Upper lobe of left lung (tissue), 6 donors: ENCODE results near the gene ABCA13. TPM values are rescaled to one million over a fixed set of nuclear protein-coding genes. Genes with fewer than 3 reads are reported as not detected.

ENCODE experiments used
- ATAC-seq, 2 donors: fragments of 200-7000 bp; cut with Tn5 transposase; one replicate each; pipeline ENCODE4 v1.9.1; 2022; ENCODE audit warnings: mild to moderate bottlenecking in 2 of 2, moderate library complexity in 2 of 2; ENCODE audit not compliant: low FRiP score in 2 of 2
- DNase-seq, 2 donors: peaks; one replicate each; pipeline ENCODE4 v3.0.0-alpha.2; 2019 to 2020
- H3K27ac ChIP-seq, 4 donors: fragments of 200-600 bp; sonication (generic); one replicate each; pipeline ENCODE4 v1.5.1; 2016 to 2019
- H3K27me3 ChIP-seq, 4 donors: fragments of 200-600 bp; sonication (generic); one replicate each; pipeline ENCODE4 v1.5.1; 2017 to 2019
- H3K36me3 ChIP-seq, 4 donors: fragments of 200-600 bp; sonication (generic); one replicate each; pipeline ENCODE4 v1.5.1; 2016 to 2019
- H3K4me1 ChIP-seq, 4 donors: fragments of 200-600 bp; sonication (generic); one replicate each; pipeline ENCODE4 v1.5.1; 2018 to 2019
- H3K4me3 ChIP-seq, 4 donors: fragments of 200-600 bp; sonication (generic); one replicate each; pipeline ENCODE4 v1.5.1; 2017 to 2019; ENCODE audit warnings: mild to moderate bottlenecking in 2 of 4, moderate library complexity in 1 of 4
- H3K9me3 ChIP-seq, 4 donors: fragments of 200-600 bp; sonication (generic); one replicate each; pipeline ENCODE4 v1.5.1; 2018 to 2019
- EP300 ChIP-seq, 4 donors: sonication (generic); formaldehyde crosslinking; IDR thresholded peaks; one replicate each; pipeline ENCODE4 v1.5.1; 2017; ENCODE audit warnings: antibody characterized with exemption in 4 of 4, control low read depth in 2 of 4
- POLR2A ChIP-seq, 4 donors: fragments of 450-650 bp; IDR thresholded peaks; one replicate each; pipeline ENCODE4 v1.5.1; 2016 to 2017; ENCODE audit warnings: antibody characterized with exemption in 4 of 4, mild to moderate bottlenecking in 2 of 4
- POLR2AphosphoS5 ChIP-seq, 2 donors: sonication (generic); formaldehyde crosslinking; IDR thresholded peaks; one replicate each; pipeline ENCODE4 v1.5.1; 2017; ENCODE audit warnings: antibody characterized with exemption in 2 of 2
- WGBS, 2 donors: methylation state at CpG; one replicate each; pipeline ENCODE4 v1.1.5; 2017 to 2018; 5-methylcytosine and 5-hydroxymethylcytosine counted together
- total RNA-seq, 6 donors: library from RNA; depleted of rRNA in 4 of 6; stranded (reverse); fragments of >200 nt in 4 of 6; gene quantifications; one replicate each; pipeline versions ENCODE4 v1.1.0 to v1.2.1, GENCODE V29; 2016 to 2021
- TF ChIP-seq, protein P1 (sequence below), 6 experiments: fragments of 450-650 bp in 4 of 6; fragments of 200-600 bp in 2 of 6; sonication (generic) in 2 of 6; IDR thresholded peaks; one replicate each; pipeline ENCODE4 v1.5.1; 2016 to 2019; ENCODE audit warnings: antibody characterized with exemption in 6 of 6
- donor health status: DM: no; HTN: no; CAD: no; lungs with moderate emphysema.
- donor health status: DM: no; HTN: yes; CAD: no; lungs with severe emphysema.

ABCA13 gene
- total RNA-seq, 6 donors from 2014 or later, result 0.49 to 27.7 (median 7.1) TPM

DNA sequence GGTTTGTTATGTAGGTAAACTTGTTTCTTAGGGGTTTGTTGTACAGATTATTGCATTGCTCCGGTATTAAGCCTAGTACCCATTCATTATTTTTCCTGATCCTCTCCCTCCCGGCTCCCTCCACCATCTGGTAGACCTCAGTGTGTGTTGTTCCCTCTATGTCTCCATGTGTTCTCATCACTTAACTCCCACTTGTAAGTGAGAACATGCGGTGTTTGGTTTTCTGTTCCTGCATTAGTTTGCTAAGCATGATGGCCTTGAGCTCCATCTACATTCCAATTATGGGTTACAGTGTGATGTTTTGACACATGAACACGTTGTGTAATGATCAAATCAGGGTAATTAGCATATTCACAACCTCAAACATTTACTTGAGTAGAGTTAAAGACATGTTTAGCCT lies 237.5 kb downstream of the ABCA13 start:
- WGBS, 2 donors, result 81 to 85% methylated on average over 4 of the region's 4 CpGs

DNA sequence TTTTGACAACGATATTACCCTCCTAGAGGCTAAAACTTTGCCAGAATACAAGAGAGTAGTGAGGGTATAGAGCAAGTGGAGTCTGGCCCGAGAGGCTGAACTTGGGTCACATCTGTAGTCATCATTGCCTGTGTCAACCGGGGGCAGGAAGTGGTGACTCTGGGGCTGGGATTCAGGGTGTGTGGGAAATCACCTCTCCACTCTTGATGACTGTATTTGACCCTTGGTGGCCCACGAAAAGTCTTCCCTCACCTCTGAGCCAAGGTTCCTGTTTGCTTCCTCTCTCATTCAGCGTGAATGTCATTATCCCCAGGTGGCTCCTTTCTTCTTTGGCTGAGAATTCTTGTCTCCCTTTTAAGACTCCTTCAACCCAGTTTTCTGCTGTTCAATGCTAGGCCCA lies 240.4 kb downstream of the ABCA13 start:
- H3K27me3 ChIP-seq, result no peaks in the 10 kb centered on the region
- H3K36me3 ChIP-seq, result no peaks in the 10 kb centered on the region
- H3K4me3 ChIP-seq, result no peak overlapping the region
- ATAC-seq (no peak), DNase-seq (no peak)
- H3K9me3 ChIP-seq, result no peaks in the 10 kb centered on the region
- no peaks in the 10 kb centered on the region for H3K4me1 ChIP-seq
- H3K27ac ChIP-seq, result no peak overlapping the region
- no peak for TF ChIP-seq POLR2AphosphoS5 (IDR thresholded peaks at IDR 0.05)
- TF ChIP-seq POLR2A (IDR thresholded peaks at IDR 0.05), result no peak
- TF ChIP-seq EP300 (IDR thresholded peaks at IDR 0.05), result no peak
- TF ChIP-seq, protein P1, sequence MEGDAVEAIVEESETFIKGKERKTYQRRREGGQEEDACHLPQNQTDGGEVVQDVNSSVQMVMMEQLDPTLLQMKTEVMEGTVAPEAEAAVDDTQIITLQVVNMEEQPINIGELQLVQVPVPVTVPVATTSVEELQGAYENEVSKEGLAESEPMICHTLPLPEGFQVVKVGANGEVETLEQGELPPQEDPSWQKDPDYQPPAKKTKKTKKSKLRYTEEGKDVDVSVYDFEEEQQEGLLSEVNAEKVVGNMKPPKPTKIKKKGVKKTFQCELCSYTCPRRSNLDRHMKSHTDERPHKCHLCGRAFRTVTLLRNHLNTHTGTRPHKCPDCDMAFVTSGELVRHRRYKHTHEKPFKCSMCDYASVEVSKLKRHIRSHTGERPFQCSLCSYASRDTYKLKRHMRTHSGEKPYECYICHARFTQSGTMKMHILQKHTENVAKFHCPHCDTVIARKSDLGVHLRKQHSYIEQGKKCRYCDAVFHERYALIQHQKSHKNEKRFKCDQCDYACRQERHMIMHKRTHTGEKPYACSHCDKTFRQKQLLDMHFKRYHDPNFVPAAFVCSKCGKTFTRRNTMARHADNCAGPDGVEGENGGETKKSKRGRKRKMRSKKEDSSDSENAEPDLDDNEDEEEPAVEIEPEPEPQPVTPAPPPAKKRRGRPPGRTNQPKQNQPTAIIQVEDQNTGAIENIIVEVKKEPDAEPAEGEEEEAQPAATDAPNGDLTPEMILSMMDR (IDR thresholded peaks at IDR 0.05), result no peak
- 72 to 75% methylated on average over 5 of the region's 5 CpGs for WGBS, 2 donors

More for the DNA sequence above, 237.5 kb downstream of the ABCA13 start:
- H3K4me1 ChIP-seq, result no peaks in the 10 kb centered on the region
- DNase-seq (no peak), ATAC-seq (no peak)
- TF ChIP-seq POLR2A (IDR thresholded peaks at IDR 0.05) (no peak), POLR2AphosphoS5 (IDR thresholded peaks at IDR 0.05) (no peak), EP300 (IDR thresholded peaks at IDR 0.05) (no peak)
- TF ChIP-seq, protein P1 (IDR thresholded peaks at IDR 0.05), result no peak
- H3K36me3 ChIP-seq, result no peaks in the 10 kb centered on the region
- no peaks in the 10 kb centered on the region for H3K27me3 ChIP-seq
- H3K4me3 ChIP-seq, result no peak overlapping the region
- H3K9me3 ChIP-seq, result no peaks in the 10 kb centered on the region
- H3K27ac ChIP-seq, result no peak overlapping the region

DNA sequence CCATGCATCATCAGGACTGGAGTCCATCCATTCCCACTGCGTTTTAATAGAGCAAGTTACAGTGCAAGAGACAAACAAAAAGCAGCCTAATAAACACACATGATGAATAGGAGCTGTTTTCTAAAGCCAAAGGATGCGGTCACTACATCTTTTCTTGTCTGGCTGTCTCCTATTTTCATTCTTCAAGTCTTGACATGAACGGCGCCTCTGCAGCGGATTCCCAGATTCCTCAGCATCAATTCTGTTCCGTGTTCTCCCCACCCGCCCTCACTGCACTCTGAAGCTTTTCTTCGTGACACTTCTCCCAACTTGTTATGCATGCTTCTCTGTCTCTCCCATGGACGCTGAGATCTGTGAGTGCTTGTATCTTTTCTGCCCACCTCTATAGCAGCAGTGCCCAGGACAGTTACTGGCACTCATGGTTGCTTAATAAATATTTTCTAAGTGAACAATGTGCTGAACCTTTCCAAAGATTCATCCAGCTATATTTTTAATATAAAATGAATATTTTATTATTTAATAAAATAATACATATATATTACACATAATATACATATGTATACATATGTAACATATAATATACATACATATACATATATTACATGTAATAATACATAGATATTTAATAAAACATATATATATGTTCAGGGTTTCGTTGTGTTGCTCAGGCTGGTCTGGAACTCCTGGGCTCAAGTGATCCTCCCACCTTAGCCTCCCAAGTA lies 242.9 kb downstream of the ABCA13 start:
- DNase-seq (no peak), ATAC-seq (no peak)
- Histone ChIP-seq H3K27ac (no peak overlapping the region), H3K27me3 (no peaks in the 10 kb centered on the region), H3K9me3 (no peaks in the 10 kb centered on the region), H3K4me3 (no peak overlapping the region), H3K36me3 (no peaks in the 10 kb centered on the region), H3K4me1 (no peaks in the 10 kb centered on the region)
- TF ChIP-seq, protein P1 (IDR thresholded peaks at IDR 0.05), result no peak
- TF ChIP-seq POLR2A (IDR thresholded peaks at IDR 0.05), result no peak
- TF ChIP-seq EP300 (IDR thresholded peaks at IDR 0.05), result no peak
- no peak for TF ChIP-seq POLR2AphosphoS5 (IDR thresholded peaks at IDR 0.05)
- WGBS, 2 donors, result 80 to 91% methylated on average over 10 of the region's 10 CpGs

DNA sequence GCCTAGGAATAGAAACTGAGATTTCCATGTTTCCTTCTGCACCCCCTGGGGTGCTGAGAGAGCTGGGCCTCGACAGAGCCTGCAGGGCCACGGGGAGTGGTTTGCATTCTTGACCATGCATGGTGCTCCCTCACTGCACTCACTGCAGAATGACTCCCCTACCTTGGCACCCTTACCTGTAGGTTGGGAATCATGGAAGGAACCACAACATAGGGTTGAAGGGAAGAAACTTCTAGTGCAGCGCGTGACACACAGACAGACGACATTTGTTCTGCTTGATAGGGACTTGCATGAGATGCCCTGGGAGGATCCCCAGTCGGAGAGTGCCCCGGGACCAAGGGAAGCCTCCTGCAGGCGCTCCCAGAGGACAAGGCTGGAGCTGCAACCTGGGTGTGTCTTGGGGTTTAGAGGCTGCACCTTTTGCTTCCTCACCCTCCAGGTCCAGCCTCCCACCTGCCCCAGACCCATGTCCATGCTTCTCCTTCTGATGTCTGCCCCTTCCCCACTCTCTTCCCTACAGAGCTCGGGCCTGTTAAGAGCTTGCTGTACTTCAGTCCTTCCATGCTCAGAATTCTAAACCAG lies 245.2 kb downstream of the ABCA13 start:
- Histone ChIP-seq H3K27me3 (no peaks in the 10 kb centered on the region), H3K4me3 (no peak overlapping the region), H3K36me3 (no peaks in the 10 kb centered on the region), H3K27ac (no peak overlapping the region), H3K9me3 (no peaks in the 10 kb centered on the region), H3K4me1 (no peaks in the 10 kb centered on the region)
- 85 to 86% methylated on average over 9 of the region's 9 CpGs for WGBS, 2 donors
- DNase-seq (no peak), ATAC-seq (no peak)
- TF ChIP-seq POLR2A (IDR thresholded peaks at IDR 0.05), result no peak
- no peak for TF ChIP-seq POLR2AphosphoS5 (IDR thresholded peaks at IDR 0.05)
- no peak for TF ChIP-seq EP300 (IDR thresholded peaks at IDR 0.05)
- TF ChIP-seq, protein P1 (IDR thresholded peaks at IDR 0.05), result no peak
